ENCODE data around the gene MTMR3.

MTMR3 gene

DNA sequence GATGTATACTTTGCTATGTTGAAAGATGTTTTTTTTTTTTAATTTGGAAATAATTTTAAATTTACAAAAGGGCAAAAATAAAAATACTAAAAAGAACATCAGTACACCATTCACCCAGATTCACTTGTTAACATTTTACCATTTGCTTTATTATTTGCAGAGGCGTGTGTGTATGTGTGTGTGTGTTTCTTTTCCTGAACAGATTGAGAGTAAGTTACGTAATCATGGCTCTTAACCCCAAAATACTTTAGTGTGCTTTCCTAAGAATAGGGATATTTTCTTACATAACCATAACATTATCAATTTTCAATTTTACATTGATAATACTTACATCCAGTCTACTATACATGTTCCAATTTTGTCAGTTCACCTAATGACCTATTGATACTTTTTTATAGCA is 105.7 kb downstream of the MTMR3 start:
- no peaks in the 10 kb centered on the region for H3K27me3 ChIP-seq
- H3K4me3 ChIP-seq (ENCODE audit: low read depth in 1 of 2, low read length in 1 of 2) = no peak overlapping the region
- TF ChIP-seq, protein P1, sequence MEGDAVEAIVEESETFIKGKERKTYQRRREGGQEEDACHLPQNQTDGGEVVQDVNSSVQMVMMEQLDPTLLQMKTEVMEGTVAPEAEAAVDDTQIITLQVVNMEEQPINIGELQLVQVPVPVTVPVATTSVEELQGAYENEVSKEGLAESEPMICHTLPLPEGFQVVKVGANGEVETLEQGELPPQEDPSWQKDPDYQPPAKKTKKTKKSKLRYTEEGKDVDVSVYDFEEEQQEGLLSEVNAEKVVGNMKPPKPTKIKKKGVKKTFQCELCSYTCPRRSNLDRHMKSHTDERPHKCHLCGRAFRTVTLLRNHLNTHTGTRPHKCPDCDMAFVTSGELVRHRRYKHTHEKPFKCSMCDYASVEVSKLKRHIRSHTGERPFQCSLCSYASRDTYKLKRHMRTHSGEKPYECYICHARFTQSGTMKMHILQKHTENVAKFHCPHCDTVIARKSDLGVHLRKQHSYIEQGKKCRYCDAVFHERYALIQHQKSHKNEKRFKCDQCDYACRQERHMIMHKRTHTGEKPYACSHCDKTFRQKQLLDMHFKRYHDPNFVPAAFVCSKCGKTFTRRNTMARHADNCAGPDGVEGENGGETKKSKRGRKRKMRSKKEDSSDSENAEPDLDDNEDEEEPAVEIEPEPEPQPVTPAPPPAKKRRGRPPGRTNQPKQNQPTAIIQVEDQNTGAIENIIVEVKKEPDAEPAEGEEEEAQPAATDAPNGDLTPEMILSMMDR (IDR thresholded peaks at IDR 0.05) = no peak
- H3K36me3 ChIP-seq = peaks cover 98% of the 10 kb centered on the region
- no peak overlapping the region for H3K27ac ChIP-seq
- peaks cover under 1 to 3% of the 10 kb centered on the region in 2 experiments for H3K4me1 ChIP-seq (ENCODE audit: control insufficient read depth in 1 of 2, insufficient read depth in 1 of 2, low read depth in 1 of 2, low read length in 1 of 2)
- H3K9me3 ChIP-seq = no peaks in the 10 kb centered on the region

DNA sequence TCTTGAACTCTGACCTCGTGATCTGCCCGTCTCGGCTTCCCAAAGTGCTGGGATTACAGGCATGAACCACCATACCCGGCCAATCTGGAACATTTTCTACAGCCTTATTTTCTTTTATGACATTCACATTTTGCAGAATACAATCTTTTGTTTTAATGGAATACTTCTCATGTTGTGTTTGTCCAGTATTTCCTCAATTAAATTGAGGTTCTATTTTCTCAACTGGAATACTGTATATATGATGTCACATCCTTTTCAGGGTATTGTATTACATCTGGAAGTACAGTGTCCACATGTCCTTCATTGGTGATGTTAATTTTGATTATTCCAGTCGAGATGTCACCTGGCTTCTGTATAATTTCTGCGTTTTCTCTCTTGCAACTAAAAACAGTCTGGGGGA is 106.5 kb downstream of the MTMR3 start:
- H3K9me3 ChIP-seq = no peaks in the 10 kb centered on the region
- H3K36me3 ChIP-seq = peaks cover 97% of the 10 kb centered on the region
- TF ChIP-seq, protein P1 (IDR thresholded peaks at IDR 0.05) = no peak
- no peak overlapping the region for H3K4me3 ChIP-seq (ENCODE audit: low read depth in 1 of 2, low read length in 1 of 2)
- no peaks in the 10 kb centered on the region for H3K27me3 ChIP-seq
- H3K4me1 ChIP-seq (ENCODE audit: control insufficient read depth in 1 of 2, insufficient read depth in 1 of 2, low read depth in 1 of 2, low read length in 1 of 2) = peaks cover 7 to 9% of the 10 kb centered on the region in 2 experiments
- H3K27ac ChIP-seq = no peak overlapping the region

DNA sequence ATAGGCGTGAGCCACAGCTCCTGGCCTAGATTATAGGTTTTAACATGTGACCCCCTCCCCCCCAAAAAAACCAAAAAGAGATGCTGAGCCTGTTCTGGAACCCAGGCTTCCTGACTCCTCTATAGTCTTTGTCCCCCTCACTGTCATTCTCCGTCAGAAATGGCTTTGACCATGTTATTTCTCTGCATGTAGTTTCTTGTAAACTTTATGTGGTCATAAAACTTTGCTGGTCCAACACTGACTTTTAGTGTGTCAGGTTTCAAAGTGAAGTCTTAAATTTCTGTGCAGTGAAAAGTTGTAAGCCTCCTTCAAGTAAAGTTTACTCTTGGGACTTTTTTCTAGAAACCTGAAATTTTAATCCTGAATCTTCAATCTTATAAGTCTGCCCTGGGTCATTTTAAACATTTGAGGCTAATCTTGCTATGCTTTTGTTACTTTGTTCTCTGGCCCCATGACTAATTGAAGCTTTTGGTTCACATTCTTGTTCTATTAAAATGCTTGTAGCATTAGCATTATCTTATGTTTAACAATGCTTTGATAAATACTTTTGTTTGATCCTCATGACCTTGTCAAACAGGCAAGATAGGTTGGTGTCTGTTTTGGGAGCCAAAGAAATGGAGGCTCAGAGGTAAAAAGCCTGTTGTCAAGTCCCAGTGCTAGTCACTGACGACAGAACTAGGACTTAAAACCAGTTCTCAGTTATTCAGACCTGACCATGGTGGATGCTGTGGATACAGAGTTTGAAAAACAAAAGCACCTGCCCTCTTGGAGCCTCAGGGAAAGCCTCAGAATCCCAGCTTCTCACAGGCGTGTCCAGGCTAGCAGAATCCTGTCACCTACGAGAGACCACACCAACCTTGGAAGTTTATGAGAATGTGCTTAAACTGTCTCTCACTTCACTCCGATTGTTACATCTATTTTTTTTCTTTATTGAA is 109.6 kb downstream of the MTMR3 start:
- Histone ChIP-seq H3K27ac (peak overlapping the region; percentile 36), H3K36me3 (peaks cover 85% of the 10 kb centered on the region), H3K9me3 (no peaks in the 10 kb centered on the region), H3K27me3 (no peaks in the 10 kb centered on the region), H3K4me1 (ENCODE audit: control insufficient read depth in 1 of 2, insufficient read depth in 1 of 2, low read depth in 1 of 2, low read length in 1 of 2) (peaks cover 16 to 18% of the 10 kb centered on the region in 2 experiments), H3K4me3 (ENCODE audit: low read depth in 1 of 2, low read length in 1 of 2) (no peak overlapping the region)
- TF ChIP-seq, protein P1 (IDR thresholded peaks at IDR 0.05) = no peak

DNA sequence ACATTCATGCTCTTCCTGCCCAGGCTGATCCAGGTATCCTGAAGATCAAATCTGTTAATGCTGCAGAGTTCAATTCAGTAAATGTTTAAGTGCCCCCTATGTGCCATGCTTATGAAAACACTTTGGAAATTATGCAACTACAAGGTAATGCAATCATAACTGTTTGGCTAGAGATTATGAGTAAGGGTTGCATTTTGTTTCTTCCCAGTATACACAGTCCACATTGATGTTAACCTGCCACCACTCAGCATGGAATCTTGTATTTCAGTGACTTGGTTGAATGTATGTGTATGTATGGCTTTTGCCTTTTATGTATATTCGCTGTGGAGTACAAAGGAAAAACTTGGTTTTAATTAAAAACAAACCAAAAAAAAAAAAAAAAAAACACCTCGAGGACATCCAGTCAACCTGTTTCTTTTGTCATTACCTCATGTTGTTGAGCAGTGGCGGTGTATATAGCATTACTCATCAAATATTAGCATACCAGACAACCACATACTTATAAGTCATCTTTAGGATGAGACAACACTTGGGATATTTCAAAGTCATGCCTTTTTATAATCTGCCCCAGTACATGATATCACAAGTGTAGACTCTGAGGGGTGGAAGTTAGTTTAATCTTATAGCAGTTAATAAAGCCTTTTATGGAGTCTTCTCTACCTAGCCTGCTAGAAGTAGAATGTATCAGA is 111.2 kb downstream of the MTMR3 start:
- no peaks in the 10 kb centered on the region for H3K27me3 ChIP-seq
- no peaks in the 10 kb centered on the region for H3K9me3 ChIP-seq
- no peak overlapping the region for H3K4me3 ChIP-seq (ENCODE audit: low read depth in 1 of 2, low read length in 1 of 2)
- peaks cover 80% of the 10 kb centered on the region for H3K36me3 ChIP-seq
- TF ChIP-seq, protein P1 (IDR thresholded peaks at IDR 0.05) = no peak
- peak overlapping the region; percentile 71 for H3K27ac ChIP-seq
- H3K4me1 ChIP-seq (ENCODE audit: control insufficient read depth in 1 of 2, insufficient read depth in 1 of 2, low read depth in 1 of 2, low read length in 1 of 2) = peaks cover 16 to 18% of the 10 kb centered on the region in 2 experiments

DNA sequence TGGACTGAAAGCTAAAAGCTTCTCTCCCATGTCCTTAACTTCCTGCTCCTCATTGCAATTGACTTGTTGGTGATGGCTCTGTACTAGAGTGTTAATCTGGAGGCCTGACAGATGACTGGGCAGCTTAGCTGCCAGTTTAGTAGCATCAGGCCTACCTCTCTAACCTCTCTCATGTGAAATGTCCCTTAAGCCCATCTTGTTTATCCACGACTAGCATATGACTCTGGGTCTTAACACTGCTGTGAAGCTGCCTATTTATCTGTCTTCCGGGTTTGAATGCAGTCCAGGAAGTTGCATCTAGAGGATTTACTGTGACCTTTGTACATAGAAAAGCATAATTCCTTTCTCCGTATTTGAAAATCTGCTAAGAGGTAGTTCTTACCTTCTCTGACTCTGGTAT is 112.0 kb downstream of the MTMR3 start:
- H3K4me1 ChIP-seq (ENCODE audit: control insufficient read depth in 1 of 2, insufficient read depth in 1 of 2, low read depth in 1 of 2, low read length in 1 of 2) = peaks cover 16 to 18% of the 10 kb centered on the region in 2 experiments
- no peak overlapping the region for H3K4me3 ChIP-seq (ENCODE audit: low read depth in 1 of 2, low read length in 1 of 2)
- H3K27ac ChIP-seq = peak overlapping the region; percentile 71
- H3K9me3 ChIP-seq = no peaks in the 10 kb centered on the region
- TF ChIP-seq, protein P1 (IDR thresholded peaks at IDR 0.05) = no peak
- H3K36me3 ChIP-seq = peaks cover 80% of the 10 kb centered on the region
- no peaks in the 10 kb centered on the region for H3K27me3 ChIP-seq
